ENCODE results near the gene KLHL3.

The KLHL3 gene

DNA sequence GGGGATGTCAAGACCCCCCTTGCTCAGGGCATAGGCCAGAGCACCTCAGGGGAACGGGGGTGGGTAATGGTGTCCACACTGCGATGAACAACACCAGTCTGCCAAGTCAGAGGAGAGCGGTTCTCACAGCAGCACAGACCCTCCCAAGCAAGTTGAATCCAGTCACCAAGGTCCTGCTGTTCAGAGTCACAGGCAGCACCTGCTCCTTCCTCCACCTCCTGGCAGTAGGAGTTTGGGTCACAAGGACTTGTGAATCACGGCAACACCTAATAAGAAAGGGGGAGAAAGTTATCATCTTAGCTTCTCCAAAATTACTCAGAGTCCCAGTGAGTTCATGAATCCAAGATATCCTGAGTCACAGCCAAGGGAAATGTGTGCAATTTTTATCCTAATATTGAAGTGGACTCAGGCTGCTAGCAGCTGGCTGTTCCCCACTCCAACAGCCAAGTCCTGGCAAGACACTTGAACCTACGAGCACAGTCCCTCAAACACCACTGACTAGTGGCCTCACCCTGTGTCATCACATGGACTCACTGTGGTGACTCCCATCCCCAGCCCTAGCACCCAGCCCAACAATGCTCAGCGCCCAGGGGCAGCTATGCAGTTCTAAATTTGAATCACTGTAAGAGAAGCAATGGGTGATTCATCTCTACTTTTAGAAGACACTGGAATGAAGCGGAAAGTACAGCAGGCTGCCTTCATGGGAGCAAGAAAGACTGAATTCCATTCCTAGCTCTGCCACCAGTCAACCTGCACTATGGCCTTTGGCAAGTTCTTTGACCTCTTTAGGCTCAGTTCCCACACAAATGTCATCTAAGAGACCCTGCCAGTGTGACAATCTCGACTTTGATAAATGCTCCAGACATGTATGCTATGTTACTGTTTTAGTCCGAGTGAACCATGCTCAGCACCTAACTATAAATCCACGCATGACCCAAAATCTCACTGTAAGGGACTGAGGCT, 113.7 kb downstream of the KLHL3 start:
- DNase-seq (ENCODE audit: low read depth) = no peak
- no peak for TF ChIP-seq CTCF (IDR thresholded peaks at IDR 0.05; ENCODE audit: low read depth, low read length, missing control alignments)
- H3K4me3 ChIP-seq (ENCODE audit: low read depth, low read length) = no peak overlapping the region

GRCh38 chr5:137621306-137621705, 114.6 kb downstream of the KLHL3 start:
- DNase-seq (ENCODE audit: low read depth) = no peak
- H3K4me3 ChIP-seq (ENCODE audit: low read depth, low read length) = no peak overlapping the region
- no peak for TF ChIP-seq CTCF (IDR thresholded peaks at IDR 0.05; ENCODE audit: low read depth, low read length, missing control alignments)

DNA sequence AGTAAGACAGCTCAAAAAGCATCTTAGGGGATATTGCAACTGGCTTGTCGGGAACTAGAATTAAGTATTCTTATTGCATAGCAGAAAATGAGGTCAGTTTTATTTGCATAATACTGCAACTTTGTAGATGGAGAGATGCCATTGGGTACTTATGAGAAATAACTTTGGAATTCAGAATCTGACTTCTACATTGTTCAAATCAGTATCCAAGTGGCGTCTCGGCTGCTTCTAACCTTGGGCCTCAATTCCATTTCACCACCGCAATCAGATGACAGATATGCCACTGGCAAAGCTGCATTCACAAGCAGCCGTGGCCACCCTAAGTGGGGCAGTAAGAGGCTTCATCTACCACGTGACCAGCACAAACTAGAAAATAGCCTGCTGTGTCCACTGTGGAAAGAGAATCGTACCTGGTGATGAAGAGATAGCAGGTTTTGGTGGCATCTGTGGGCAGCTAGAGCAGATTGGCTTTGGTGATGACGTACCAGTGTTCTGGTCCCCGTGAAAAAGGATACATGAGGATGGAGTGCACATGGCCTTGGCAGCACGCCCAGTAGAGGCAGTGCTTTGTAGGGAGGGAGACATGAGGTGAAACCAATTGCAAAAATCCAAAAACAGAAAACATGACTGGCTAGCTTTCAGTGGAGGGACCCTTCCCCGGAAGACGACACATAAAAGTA, 116.6 kb downstream of the KLHL3 start:
- TF ChIP-seq CTCF (IDR thresholded peaks at IDR 0.05; ENCODE audit: low read depth, low read length, missing control alignments) = no peak
- DNase-seq (ENCODE audit: low read depth) = no peak
- no peak overlapping the region for H3K4me3 ChIP-seq (ENCODE audit: low read depth, low read length)

GRCh38 chr5:137618476-137618875, 117.4 kb downstream of the KLHL3 start:
- no peak for TF ChIP-seq CTCF (IDR thresholded peaks at IDR 0.05; ENCODE audit: low read depth, low read length, missing control alignments)

GRCh38 chr5:137617528-137618205, 118.2 kb downstream of the KLHL3 start:
- no peak for DNase-seq (ENCODE audit: low read depth)
- no peak for TF ChIP-seq CTCF (IDR thresholded peaks at IDR 0.05; ENCODE audit: low read depth, low read length, missing control alignments)
- H3K4me3 ChIP-seq (ENCODE audit: low read depth, low read length) = no peak overlapping the region

More at GRCh38 chr5:137618476-137618875, 117.4 kb downstream of the KLHL3 start:
- H3K4me3 ChIP-seq (ENCODE audit: low read depth, low read length) = no peak overlapping the region
- no peak for DNase-seq (ENCODE audit: low read depth)

DNA sequence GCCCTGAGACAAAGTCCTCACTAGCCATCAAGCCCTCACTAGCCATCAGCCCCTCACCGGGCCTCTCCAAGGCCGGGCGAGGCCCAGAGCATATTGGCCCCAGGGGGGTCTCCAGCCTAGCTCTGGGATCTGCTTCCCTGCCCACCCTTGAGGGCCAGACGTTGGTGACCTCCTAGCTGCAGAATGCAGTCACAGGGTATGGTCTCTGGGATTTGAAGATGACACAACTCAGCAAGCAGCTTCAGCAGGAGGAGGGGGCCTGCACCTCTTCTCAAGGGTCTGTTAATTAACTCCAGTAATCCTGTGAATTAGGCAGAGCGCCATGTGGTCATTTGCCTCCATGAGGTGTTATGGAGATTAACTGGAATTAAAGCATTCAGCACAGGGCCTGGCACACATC, 119.8 kb downstream of the KLHL3 start:
- TF ChIP-seq CTCF (IDR thresholded peaks at IDR 0.05; ENCODE audit: low read depth, low read length, missing control alignments) = no peak
- H3K4me3 ChIP-seq (ENCODE audit: low read depth, low read length) = no peak overlapping the region
- no peak for DNase-seq (ENCODE audit: low read depth)

Measured in GM12864 (cell line).